CD4-positive, CD25-positive, alpha-beta regulatory T cell (primary cell): ENCODE data around the gene CUX1. TPM values are rescaled to one million over a fixed set of nuclear protein-coding genes. Genes with fewer than 3 reads are reported as not detected.

ENCODE experiments used
- ATAC-seq, 2 donors: fragments of 150-1000 bp; cut with Tn5 transposase; one replicate each; pipeline ENCODE4 v1.10.0; 2021; ENCODE audit warnings: low read depth in 2 of 2, moderate number of reproducible peaks in 2 of 2, moderate library complexity in 1 of 2
- DNase-seq, 3 donors: peaks; one replicate each; pipeline versions ENCODE4 v3.0.0 to v3.0.0-alpha.2; 2012 to 2022; ENCODE audit warnings: mixed read lengths in 1 of 3
- H3K27ac ChIP-seq: one replicate; pipeline ENCODE4 v1.7.0; 2013; ENCODE audit warnings: mild to moderate bottlenecking, low read length; ENCODE audit not compliant: insufficient read depth, poor library complexity, severe bottlenecking
- H3K27me3 ChIP-seq: one replicate; pipeline ENCODE4 v1.7.0; 2013; ENCODE audit warnings: low read length; ENCODE audit not compliant: control insufficient read depth, insufficient read depth
- H3K36me3 ChIP-seq: one replicate; pipeline ENCODE4 v1.7.0; 2013; ENCODE audit warnings: mild to moderate bottlenecking, low read length, moderate library complexity; ENCODE audit not compliant: control insufficient read depth, insufficient read depth
- H3K4me1 ChIP-seq: 2 replicates; pipeline ENCODE4 v1.7.0; 2013; ENCODE audit warnings: mild to moderate bottlenecking, low read length; ENCODE audit not compliant: insufficient read depth, control insufficient read depth, poor library complexity, severe bottlenecking
- H3K4me3 ChIP-seq: one replicate; pipeline ENCODE4 v1.7.0; 2013; ENCODE audit warnings: low read depth, mild to moderate bottlenecking, low read length, moderate library complexity
- H3K9me3 ChIP-seq, 2 experiments: 1 replicate in 1 of 2; 2 replicates in 1 of 2; pipeline ENCODE4 v1.7.0; 2013; ENCODE audit warnings: low read length in 2 of 2, mild to moderate bottlenecking in 1 of 2, moderate library complexity in 1 of 2; ENCODE audit not compliant: control insufficient read depth in 2 of 2
- H3K27ac Mint-ChIP-seq, 3 donors: one replicate each; pipeline ENCODE4 v1.8.0; 2020 to 2022; ENCODE audit warnings: mild to moderate bottlenecking in 3 of 3, mixed read lengths in 3 of 3, moderate library complexity in 2 of 3
- H3K27me3 Mint-ChIP-seq: one replicate; pipeline ENCODE4 v1.8.0; 2022; ENCODE audit warnings: mild to moderate bottlenecking, mixed read lengths
- H3K36me3 Mint-ChIP-seq: one replicate; pipeline ENCODE4 v1.8.0; 2020; ENCODE audit warnings: mixed read lengths
- H3K4me1 Mint-ChIP-seq, 4 donors: one replicate each; pipeline ENCODE4 v1.8.0; 2020 to 2022; ENCODE audit warnings: mixed read lengths in 4 of 4, mild to moderate bottlenecking in 1 of 4
- H3K4me3 Mint-ChIP-seq, 4 donors: one replicate each; pipeline ENCODE4 v1.8.0; 2020 to 2022; ENCODE audit warnings: mild to moderate bottlenecking in 4 of 4, mixed read lengths in 4 of 4, moderate library complexity in 3 of 4
- H3K9me3 Mint-ChIP-seq, 7 donors: one replicate each; pipeline ENCODE4 v1.8.0; 2020 to 2022; ENCODE audit warnings: mixed read lengths in 7 of 7, mild to moderate bottlenecking in 3 of 7, moderate library complexity in 2 of 7
- polyA plus RNA-seq, 4 donors: library from polyadenylated mRNA; unstranded; fragments of 300-500 nt; fragmentation: Illumina TruSeq; gene quantifications; one replicate each; pipeline ENCODE4 v1.2.3, GENCODE V29; 2021
- total RNA-seq: library from RNA; stranded (reverse); gene quantifications from one replicate; pipeline ENCODE4 v1.2.3, GENCODE V29; 2022

Gene CUX1
- total and polyA plus RNA-seq, 5 donors from 2014 or later = 6.0 to 45.1 (median 7.8) TPM

GRCh38 chr7:101960985-101961708 is 143.7 kb downstream of the CUX1 start:
- Histone ChIP-seq H3K4me1 (no peaks in the 10 kb centered on the region), H3K36me3 (no peaks in the 10 kb centered on the region), H3K27ac (no peak overlapping the region), H3K9me3 (no peaks in the 10 kb centered on the region), H3K27me3 (no peaks in the 10 kb centered on the region), H3K4me3 (no peak overlapping the region)
- peaks cover 6 to 12% (median 11%) of the 10 kb centered on the region in 4 donors for H3K4me1 Mint-ChIP-seq
- H3K27ac Mint-ChIP-seq = no peak overlapping the region
- H3K9me3 Mint-ChIP-seq = no peaks in the 10 kb centered on the region
- H3K4me3 Mint-ChIP-seq = peak overlapping the region in 1 of 4 donors; percentile 56
- H3K36me3 Mint-ChIP-seq = peaks cover 5% of the 10 kb centered on the region
- no peaks in the 10 kb centered on the region for H3K27me3 Mint-ChIP-seq
- no peak for DNase-seq
- no peak for ATAC-seq

GRCh38 chr7:101961811-101962210 is 144.4 kb downstream of the CUX1 start:
- H3K9me3 ChIP-seq = no peaks in the 10 kb centered on the region
- H3K27ac ChIP-seq = no peak overlapping the region
- peaks cover 6 to 12% (median 7%) of the 10 kb centered on the region in 4 donors for H3K4me1 Mint-ChIP-seq
- ATAC-seq (no peak), DNase-seq (no peak)
- no peaks in the 10 kb centered on the region for H3K36me3 ChIP-seq
- H3K9me3 Mint-ChIP-seq = no peaks in the 10 kb centered on the region
- no peaks in the 10 kb centered on the region for H3K27me3 Mint-ChIP-seq
- H3K4me1 ChIP-seq = no peaks in the 10 kb centered on the region
- peak overlapping the region in 1 of 4 donors; percentile 56 for H3K4me3 Mint-ChIP-seq
- no peak overlapping the region for H3K4me3 ChIP-seq
- no peak overlapping the region for H3K27ac Mint-ChIP-seq
- H3K36me3 Mint-ChIP-seq = peaks cover 8% of the 10 kb centered on the region
- H3K27me3 ChIP-seq = no peaks in the 10 kb centered on the region

- H3K27me3 ChIP-seq = no peaks in the 10 kb centered on the region
- no peaks in the 10 kb centered on the region for H3K36me3 ChIP-seq
- H3K27me3 Mint-ChIP-seq = no peaks in the 10 kb centered on the region
- no peaks in the 10 kb centered on the region for H3K4me1 ChIP-seq
- no peak overlapping the region for H3K27ac ChIP-seq
- ATAC-seq = no peak
- no peak overlapping the region for H3K4me3 Mint-ChIP-seq
- H3K4me3 ChIP-seq = no peak overlapping the region
- H3K4me1 Mint-ChIP-seq = peaks cover 0 to 8% (median 1%) of the 10 kb centered on the region in 4 donors
- no peak overlapping the region for H3K27ac Mint-ChIP-seq
- no peaks in the 10 kb centered on the region for H3K9me3 ChIP-seq
- no peak for DNase-seq
- peaks cover 8% of the 10 kb centered on the region for H3K36me3 Mint-ChIP-seq
- no peaks in the 10 kb centered on the region for H3K9me3 Mint-ChIP-seq
Measured at GRCh38 chr7:101963693-101964092, 146.3 kb downstream of the CUX1 start.

GRCh38 chr7:101964680-101965452 is 147.4 kb downstream of the CUX1 start:
- H3K4me1 Mint-ChIP-seq = peaks cover 0 to 8% (median 2%) of the 10 kb centered on the region in 4 donors

GRCh38 chr7:101968720-101969466 is 151.5 kb downstream of the CUX1 start:
- DNase-seq = no peak
- Mint-ChIP-seq H3K27ac (no peak overlapping the region), H3K27me3 (no peaks in the 10 kb centered on the region), H3K4me3 (no peak overlapping the region), H3K36me3 (peaks cover 12% of the 10 kb centered on the region), H3K4me1 (peaks cover 0 to 5% (median 1%) of the 10 kb centered on the region in 4 donors), H3K9me3 (peaks cover 0 to 1% (median 0%) of the 10 kb centered on the region in 7 donors)
- no peak overlapping the region for H3K27ac ChIP-seq
- H3K9me3 ChIP-seq = no peaks in the 10 kb centered on the region
- H3K4me3 ChIP-seq = no peak overlapping the region
- no peak for ATAC-seq
- no peaks in the 10 kb centered on the region for H3K36me3 ChIP-seq
- H3K27me3 ChIP-seq = no peaks in the 10 kb centered on the region
- no peaks in the 10 kb centered on the region for H3K4me1 ChIP-seq

More at GRCh38 chr7:101964680-101965452, 147.4 kb downstream of the CUX1 start:
- H3K9me3 ChIP-seq = no peaks in the 10 kb centered on the region
- Mint-ChIP-seq H3K27me3 (no peaks in the 10 kb centered on the region), H3K4me3 (no peak overlapping the region), H3K9me3 (no peaks in the 10 kb centered on the region), H3K36me3 (peaks cover 8% of the 10 kb centered on the region), H3K27ac (no peak overlapping the region)
- ATAC-seq (no peak), DNase-seq (no peak)
- H3K36me3 ChIP-seq = no peaks in the 10 kb centered on the region
- no peaks in the 10 kb centered on the region for H3K4me1 ChIP-seq
- no peaks in the 10 kb centered on the region for H3K27me3 ChIP-seq
- no peak overlapping the region for H3K4me3 ChIP-seq
- no peak overlapping the region for H3K27ac ChIP-seq

GRCh38 chr7:101969997-101970585 is 152.7 kb downstream of the CUX1 start:
- Mint-ChIP-seq H3K36me3 (peaks cover 7% of the 10 kb centered on the region), H3K27ac (no peak overlapping the region), H3K4me1 (peaks cover 0 to 5% (median 0%) of the 10 kb centered on the region in 4 donors), H3K4me3 (no peak overlapping the region), H3K27me3 (no peaks in the 10 kb centered on the region), H3K9me3 (peaks cover 0 to 1% (median 0%) of the 10 kb centered on the region in 7 donors)
- H3K9me3 ChIP-seq = no peaks in the 10 kb centered on the region
- DNase-seq (no peak), ATAC-seq (no peak)
- no peaks in the 10 kb centered on the region for H3K36me3 ChIP-seq
- H3K4me1 ChIP-seq = no peaks in the 10 kb centered on the region
- no peaks in the 10 kb centered on the region for H3K27me3 ChIP-seq
- H3K27ac ChIP-seq = no peak overlapping the region
- no peak overlapping the region for H3K4me3 ChIP-seq

GRCh38 chr7:101970801-101971200 is 153.4 kb downstream of the CUX1 start:
- H3K36me3 Mint-ChIP-seq = peaks cover 7% of the 10 kb centered on the region
- H3K27ac Mint-ChIP-seq = no peak overlapping the region
- Histone ChIP-seq H3K27me3 (no peaks in the 10 kb centered on the region), H3K4me1 (no peaks in the 10 kb centered on the region), H3K9me3 (no peaks in the 10 kb centered on the region), H3K27ac (no peak overlapping the region), H3K4me3 (no peak overlapping the region), H3K36me3 (no peaks in the 10 kb centered on the region)
- H3K27me3 Mint-ChIP-seq = no peaks in the 10 kb centered on the region
- ATAC-seq (no peak), DNase-seq (no peak)
- H3K9me3 Mint-ChIP-seq = peaks cover 0 to 1% (median 0%) of the 10 kb centered on the region in 7 donors
- H3K4me1 Mint-ChIP-seq = peaks cover 0 to 5% (median 0%) of the 10 kb centered on the region in 4 donors
- no peak overlapping the region for H3K4me3 Mint-ChIP-seq
